ENCODE measurements around the gene NAP1L1. TPM values are rescaled to one million over a fixed set of nuclear protein-coding genes. Genes with fewer than 3 reads are reported as not detected.

The NAP1L1 gene
- total and polyA plus RNA-seq, 8 donors, result 95.0 to 342 (median 232) TPM

DNA sequence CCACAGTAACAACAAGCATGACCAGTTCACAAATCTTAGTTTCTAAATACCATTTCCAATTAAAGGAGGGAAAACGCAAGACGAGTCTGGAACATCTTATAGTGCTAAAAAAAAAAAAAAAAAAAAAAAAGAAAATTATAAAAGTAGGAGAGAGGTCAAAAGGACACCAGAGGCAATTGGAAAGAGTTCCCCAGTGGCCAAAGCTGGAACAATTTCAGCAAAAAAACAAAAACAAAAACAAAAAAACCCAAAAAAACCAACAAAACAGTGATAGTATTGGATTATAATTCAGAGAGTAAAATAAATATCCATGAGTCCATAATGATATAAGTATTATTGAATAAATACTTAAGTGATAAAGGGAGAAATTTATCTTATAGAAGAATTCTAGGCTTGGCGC, 10.3 kb upstream of the NAP1L1 start:
- no peak for TF ChIP-seq POLR2A (IDR thresholded peaks at IDR 0.05)
- TF ChIP-seq, protein P1, sequence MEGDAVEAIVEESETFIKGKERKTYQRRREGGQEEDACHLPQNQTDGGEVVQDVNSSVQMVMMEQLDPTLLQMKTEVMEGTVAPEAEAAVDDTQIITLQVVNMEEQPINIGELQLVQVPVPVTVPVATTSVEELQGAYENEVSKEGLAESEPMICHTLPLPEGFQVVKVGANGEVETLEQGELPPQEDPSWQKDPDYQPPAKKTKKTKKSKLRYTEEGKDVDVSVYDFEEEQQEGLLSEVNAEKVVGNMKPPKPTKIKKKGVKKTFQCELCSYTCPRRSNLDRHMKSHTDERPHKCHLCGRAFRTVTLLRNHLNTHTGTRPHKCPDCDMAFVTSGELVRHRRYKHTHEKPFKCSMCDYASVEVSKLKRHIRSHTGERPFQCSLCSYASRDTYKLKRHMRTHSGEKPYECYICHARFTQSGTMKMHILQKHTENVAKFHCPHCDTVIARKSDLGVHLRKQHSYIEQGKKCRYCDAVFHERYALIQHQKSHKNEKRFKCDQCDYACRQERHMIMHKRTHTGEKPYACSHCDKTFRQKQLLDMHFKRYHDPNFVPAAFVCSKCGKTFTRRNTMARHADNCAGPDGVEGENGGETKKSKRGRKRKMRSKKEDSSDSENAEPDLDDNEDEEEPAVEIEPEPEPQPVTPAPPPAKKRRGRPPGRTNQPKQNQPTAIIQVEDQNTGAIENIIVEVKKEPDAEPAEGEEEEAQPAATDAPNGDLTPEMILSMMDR (IDR thresholded peaks at IDR 0.05), result no peak
- TF ChIP-seq EP300 (IDR thresholded peaks at IDR 0.05), result no peak
- TF ChIP-seq POLR2AphosphoS5 (IDR thresholded peaks at IDR 0.05), result no peak
- Histone ChIP-seq H3K4me1 (peaks cover 0 to 4% (median 0%) of the 10 kb centered on the region in 4 donors), H3K27me3 (no peaks in the 10 kb centered on the region), H3K36me3 (no peaks in the 10 kb centered on the region), H3K27ac (no peak overlapping the region), H3K4me3 (no peak overlapping the region), H3K9me3 (no peaks in the 10 kb centered on the region)
- whole genome bisulfite sequencing, 5 donors, result 95 to 100% (median 97%) methylated on average over 3 of the region's 3 CpGs
- no peak for DNase-seq
- intact Hi-C loops (cut with DNase I; ENCODE audit: low total_unique reads), result no loop called here

DNA sequence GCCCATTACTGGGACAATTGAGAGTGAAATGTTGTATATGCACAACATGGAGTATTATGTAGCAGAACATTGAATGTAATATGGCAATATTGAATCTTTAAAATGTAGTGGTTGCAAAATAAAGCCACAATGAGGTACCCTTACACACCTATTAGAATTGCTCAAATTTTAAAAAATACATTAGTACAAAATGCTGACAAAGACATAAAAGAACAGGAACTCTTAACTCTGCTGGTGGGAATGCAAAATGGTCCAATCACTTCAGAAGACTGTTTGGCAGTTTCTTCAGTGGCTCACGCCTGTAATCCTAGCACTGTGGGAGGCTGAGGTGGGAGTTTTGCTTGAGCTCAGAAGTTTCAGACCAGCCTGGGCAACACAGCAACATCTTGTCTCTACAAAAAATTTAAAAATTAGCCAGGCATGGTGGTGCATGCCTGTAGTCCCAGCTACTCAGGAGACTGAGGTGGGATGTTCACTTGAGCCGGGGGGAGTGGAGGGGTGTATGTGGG, 6.8 kb upstream of the NAP1L1 start:
- Histone ChIP-seq H3K27me3 (no peaks in the 10 kb centered on the region), H3K9me3 (no peaks in the 10 kb centered on the region), H3K4me3 (no peak overlapping the region), H3K27ac (no peak overlapping the region), H3K36me3 (no peaks in the 10 kb centered on the region), H3K4me1 (peaks cover 0 to 4% (median 0%) of the 10 kb centered on the region in 4 donors)
- intact Hi-C loops (cut with DNase I; ENCODE audit: low total_unique reads), result no loop called here
- TF ChIP-seq POLR2AphosphoS5 (IDR thresholded peaks at IDR 0.05), result no peak
- TF ChIP-seq EP300 (IDR thresholded peaks at IDR 0.05), result no peak
- TF ChIP-seq POLR2A (IDR thresholded peaks at IDR 0.05), result no peak
- TF ChIP-seq, protein P1 (IDR thresholded peaks at IDR 0.05), result no peak
- DNase-seq, result no peak
- 68 to 87% (median 75%) methylated on average over 2 of the region's 2 CpGs for WGBS, 5 donors

DNA sequence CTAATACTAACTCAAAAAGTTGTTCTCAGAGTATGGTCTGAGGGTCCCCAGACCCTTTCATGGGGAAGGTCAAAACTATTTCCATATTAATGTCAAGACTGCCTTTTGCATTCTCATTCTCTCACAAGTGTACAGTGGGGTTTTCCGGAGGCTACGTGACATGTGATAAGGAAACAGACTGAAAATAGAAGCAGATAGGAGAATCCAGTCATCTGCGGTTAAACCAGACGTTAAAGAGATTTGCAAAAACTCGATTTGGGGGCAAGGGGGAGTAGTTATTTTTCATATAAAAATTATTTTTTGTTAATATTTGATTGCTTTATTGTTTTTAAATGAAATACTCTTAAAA, 1.0 kb upstream of the NAP1L1 start:
- peak in 1 of 2 donors; percentile 59 for DNase-seq
- TF ChIP-seq EP300 (IDR thresholded peaks at IDR 0.05) (no peak), POLR2AphosphoS5 (IDR thresholded peaks at IDR 0.05) (no peak), POLR2A (IDR thresholded peaks at IDR 0.05) (no peak)
- TF ChIP-seq, protein P1 (IDR thresholded peaks at IDR 0.05), result no peak

DNA sequence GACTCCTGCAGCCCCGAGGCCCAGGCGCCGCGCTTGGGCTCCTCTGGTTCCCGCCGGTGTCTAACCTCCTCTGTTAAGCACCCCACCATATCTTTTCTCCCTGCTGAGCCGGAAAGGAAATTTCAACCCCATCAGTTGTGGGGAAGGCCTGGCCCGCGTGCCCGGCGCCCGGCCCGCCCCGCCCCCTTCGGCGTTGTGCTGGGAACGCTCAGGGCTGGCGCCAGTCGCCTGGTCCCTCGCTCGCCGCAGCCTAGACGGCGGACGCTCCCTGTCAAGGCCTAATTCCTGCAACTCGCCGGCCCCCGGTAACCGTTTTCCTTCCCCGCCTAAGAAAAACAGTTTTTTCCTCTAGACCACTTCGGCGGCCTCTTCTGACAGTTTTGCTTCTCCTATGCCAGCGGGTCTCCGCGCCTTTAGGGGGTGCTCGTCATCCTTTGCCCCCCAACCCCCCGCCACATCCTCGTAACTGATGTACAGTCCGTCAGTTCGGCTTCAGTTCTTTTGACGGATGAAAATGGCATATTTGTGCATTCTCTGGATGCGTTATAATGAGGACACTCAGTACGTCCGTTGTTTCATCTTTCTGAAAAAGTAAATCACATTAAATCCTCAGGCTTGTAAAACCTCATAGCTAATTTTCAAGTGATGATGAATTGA, 506 bp upstream of the NAP1L1 start:
- peak overlapping the region; percentile 70 to 92 (median 88) for H3K4me3 ChIP-seq
- H3K4me1 ChIP-seq, result peaks cover 15 to 48% (median 33%) of the 10 kb centered on the region in 4 donors
- intact Hi-C loops (cut with DNase I; ENCODE audit: low total_unique reads), result no loop called here
- no peaks in the 10 kb centered on the region for H3K36me3 ChIP-seq
- peak in 1 of 2 donors; percentile 86 for DNase-seq
- TF ChIP-seq POLR2AphosphoS5 (IDR thresholded peaks at IDR 0.05) (peak in 2 of 3 donors; percentile 5 to 34), EP300 (IDR thresholded peaks at IDR 0.05) (no peak), POLR2A (IDR thresholded peaks at IDR 0.05) (no peak)
- TF ChIP-seq, protein P1 (IDR thresholded peaks at IDR 0.05), result no peak
- H3K27ac ChIP-seq, result peak overlapping the region; percentile 93 to 100 (median 99)
- 0 to 1% (median 1%) methylated on average over 25 to 44 of the region's 44 CpGs for WGBS, 5 donors
- H3K9me3 ChIP-seq, result no peaks in the 10 kb centered on the region
- H3K27me3 ChIP-seq, result no peaks in the 10 kb centered on the region

More for the DNA sequence above, 1.0 kb upstream of the NAP1L1 start:
- intact Hi-C loops (cut with DNase I; ENCODE audit: low total_unique reads), result no loop called here
- Histone ChIP-seq H3K36me3 (no peaks in the 10 kb centered on the region), H3K9me3 (no peaks in the 10 kb centered on the region), H3K4me1 (peaks cover 15 to 43% (median 31%) of the 10 kb centered on the region in 4 donors), H3K27me3 (no peaks in the 10 kb centered on the region), H3K4me3 (peak overlapping the region; percentile 70 to 92 (median 88)), H3K27ac (peak overlapping the region in 4 of 5 donors; percentile 95 to 100 (median 99))
- 5 to 12% (median 9%) methylated on average over 5 of the region's 5 CpGs for WGBS, 5 donors
